GM12865 (cell line): ENCODE data around the gene MINK1.

ENCODE experiments used
- DNase-seq: peaks from one replicate; pipeline ENCODE4 v3.0.0; 2010; ENCODE audit warnings: low read depth
- H3K4me3 ChIP-seq: 2 replicates; pipeline ENCODE4 v1.5.1; 2011; ENCODE audit warnings: mild to moderate bottlenecking, low read depth, low read length, control low read depth
- CTCF ChIP-seq: IDR thresholded peaks from 2 replicates; pipeline ENCODE4 v1.5.1; 2011; ENCODE audit warnings: low read length, control low read depth, low read depth, inconsistent platforms; ENCODE audit not compliant: insufficient read depth; ENCODE audit errors: missing control alignments

MINK1 gene

GRCh38 chr17:4838309-4838785 lies 5.2 kb downstream of the MINK1 start:
- H3K4me3 ChIP-seq: no peak overlapping the region
- no peak for TF ChIP-seq CTCF
- no peak for DNase-seq

GRCh38 chr17:4839221-4839620 lies 6.1 kb downstream of the MINK1 start:
- H3K4me3 ChIP-seq: no peak overlapping the region
- no peak for DNase-seq
- TF ChIP-seq CTCF: no peak

GRCh38 chr17:4839965-4840892 lies 7.1 kb downstream of the MINK1 start:
- no peak overlapping the region for H3K4me3 ChIP-seq
- no peak for DNase-seq
- no peak for TF ChIP-seq CTCF

- H3K4me3 ChIP-seq: no peak overlapping the region
- TF ChIP-seq CTCF: no peak
- DNase-seq: no peak
These were observed 7.7 kb downstream of the MINK1 start for GRCh38 chr17:4840893-4841242.

- no peak for TF ChIP-seq CTCF
- no peak overlapping the region for H3K4me3 ChIP-seq
- DNase-seq: no peak
These were observed 9.2 kb downstream of the MINK1 start for GRCh38 chr17:4842376-4842775.

- no peak for TF ChIP-seq CTCF
- no peak for DNase-seq
- H3K4me3 ChIP-seq: no peak overlapping the region
These were observed 10.3 kb downstream of the MINK1 start for GRCh38 chr17:4843321-4844000.
